NK-92 (cell line): ENCODE data around the gene OOSP4A.

ENCODE experiments used
- DNase-seq: peaks from one replicate; lab custom pipeline; 2025; ENCODE audit not compliant: unreplicated experiment; lab: John Stamatoyannopoulos, UW

Gene OOSP4A

DNA sequence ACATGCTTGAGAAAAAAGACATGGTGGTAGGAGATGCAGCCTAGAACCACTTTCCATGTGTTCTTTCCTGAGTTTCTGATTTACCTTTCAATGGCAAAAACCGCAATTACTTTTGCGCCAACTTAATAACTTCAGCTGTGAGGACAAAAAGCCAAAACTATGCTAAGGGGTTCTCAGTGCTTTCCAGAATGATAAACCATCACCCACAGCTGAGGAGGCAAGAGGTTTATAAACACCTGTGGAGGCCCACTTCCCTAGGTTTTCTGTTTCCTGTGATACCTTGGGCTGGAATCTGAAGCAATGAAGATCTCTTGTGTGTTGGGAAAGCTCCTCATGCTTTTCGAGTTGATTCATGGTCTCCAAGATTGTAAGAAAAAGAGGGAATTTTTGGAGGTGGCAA is at the start of gene OOSP4A:
Gene OOSP4A (plus strand): TSS at position 301 of the 400 bp plus-strand sequence. CDS start 0 bp downstream, at position 301.
- no peak for DNase-seq

DNA sequence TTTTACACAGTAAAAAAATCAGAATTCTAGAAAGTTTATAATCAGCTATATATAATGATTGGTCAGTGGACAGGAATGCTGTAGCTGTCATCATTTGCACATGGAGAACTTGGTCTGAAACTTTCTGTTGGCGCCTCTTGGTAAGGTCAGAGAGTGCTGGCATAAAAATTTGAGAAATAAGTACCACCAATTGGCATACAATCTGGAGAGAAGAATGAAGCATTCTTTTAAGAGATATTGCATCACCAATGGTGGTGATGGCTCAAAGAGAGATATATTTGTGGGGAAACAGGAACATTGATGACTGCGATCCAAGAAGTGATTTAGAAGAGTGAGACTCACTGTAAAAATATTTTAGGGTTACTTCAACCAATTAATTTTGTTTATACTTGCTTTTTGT is 45.4 kb upstream of the OOSP4A start:
- no peak for DNase-seq

DNA sequence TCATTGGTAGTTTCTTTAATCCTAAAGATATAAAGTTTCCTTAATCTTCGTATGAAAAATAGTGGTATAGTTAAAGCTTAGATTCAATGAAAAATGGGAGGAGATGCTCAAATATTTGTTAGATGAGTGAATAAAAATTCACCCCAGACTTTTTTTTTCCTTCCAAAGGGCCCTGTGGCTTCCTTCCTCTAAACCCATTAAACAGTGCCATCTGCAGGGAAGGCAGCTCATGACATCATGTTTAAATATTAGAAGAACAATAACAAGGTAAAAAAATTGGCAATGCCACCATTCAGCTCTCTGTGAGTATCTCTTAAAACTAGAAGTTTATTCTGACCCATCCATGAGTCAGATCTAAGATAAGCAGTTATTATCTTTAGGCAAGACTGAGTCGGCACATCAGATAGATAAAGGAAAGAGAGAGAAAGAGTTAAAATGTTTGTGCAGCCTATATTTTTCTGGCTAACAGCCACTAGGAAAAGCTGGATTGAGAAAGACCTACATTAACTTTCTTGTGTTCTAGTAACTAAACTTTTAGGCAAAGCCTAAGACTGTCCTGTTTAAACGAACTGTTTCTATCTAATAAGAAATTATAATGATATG is 44.7 kb upstream of the OOSP4A start:
- DNase-seq: no peak

DNA sequence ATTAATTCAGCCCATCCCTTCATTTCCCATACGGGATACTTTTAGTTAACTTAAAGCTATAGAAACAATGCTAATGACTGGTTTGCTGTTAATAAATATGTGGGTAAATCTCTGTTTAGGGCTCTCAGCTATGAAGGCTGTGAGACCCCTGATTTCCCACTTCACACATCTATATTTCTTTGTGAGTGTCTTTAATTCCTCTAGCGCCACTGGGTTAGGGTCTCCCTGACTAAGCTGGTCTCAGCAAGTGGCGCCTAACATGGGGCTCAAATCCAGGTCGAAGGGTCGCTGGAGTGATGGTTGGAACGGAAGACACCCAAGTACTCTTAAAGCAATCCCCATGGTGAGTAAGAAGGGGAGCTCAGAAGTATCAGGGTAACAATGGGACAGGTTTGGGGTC is 40.0 kb upstream of the OOSP4A start:
- no peak for DNase-seq

DNA sequence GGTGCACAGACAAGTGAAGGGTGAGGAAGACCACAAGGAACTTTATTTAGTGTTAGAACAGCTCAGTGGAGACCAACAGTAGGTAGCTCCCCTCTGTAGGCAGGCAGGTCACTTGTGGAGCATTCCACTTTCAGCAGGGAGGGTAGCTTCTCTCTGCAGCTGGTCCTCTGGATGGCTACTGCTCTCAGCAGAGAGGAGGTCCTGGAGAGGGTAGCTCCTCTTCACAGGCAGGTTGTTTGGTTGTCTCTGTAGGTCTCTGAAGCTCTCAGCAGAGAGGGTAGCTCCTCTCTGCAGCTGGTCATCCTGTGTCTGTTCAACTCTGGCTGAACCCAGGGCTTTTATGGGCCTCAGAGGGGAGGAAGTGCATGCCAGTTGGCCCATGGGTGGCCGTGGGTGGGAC is 32.1 kb upstream of the OOSP4A start:
- DNase-seq: no peak

DNA sequence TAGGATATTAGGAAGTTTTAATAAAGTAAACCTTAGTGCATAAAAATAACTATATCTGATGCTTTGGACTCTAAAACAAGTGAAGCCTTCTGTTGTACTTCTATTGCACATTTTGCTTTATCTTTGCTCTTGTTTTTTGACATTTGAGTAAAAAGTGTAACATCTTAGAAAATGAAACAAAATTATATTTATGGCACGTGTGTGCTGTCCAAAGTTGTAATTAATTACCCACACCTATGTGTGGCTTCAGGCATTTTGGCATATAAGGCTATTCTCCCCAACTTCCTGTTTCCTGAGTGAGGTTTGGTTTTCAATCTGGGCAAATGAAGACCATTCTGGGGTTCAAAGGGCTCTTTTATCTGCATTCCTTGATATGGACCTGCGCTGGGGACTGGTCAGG is 25.7 kb upstream of the OOSP4A start, which contains the start of gene OOSP1:
Gene OOSP1 (plus strand): TSS at position 301 of the 400 bp plus-strand sequence. CDS start 23 bp downstream, at position 324.
- DNase-seq: no peak

DNA sequence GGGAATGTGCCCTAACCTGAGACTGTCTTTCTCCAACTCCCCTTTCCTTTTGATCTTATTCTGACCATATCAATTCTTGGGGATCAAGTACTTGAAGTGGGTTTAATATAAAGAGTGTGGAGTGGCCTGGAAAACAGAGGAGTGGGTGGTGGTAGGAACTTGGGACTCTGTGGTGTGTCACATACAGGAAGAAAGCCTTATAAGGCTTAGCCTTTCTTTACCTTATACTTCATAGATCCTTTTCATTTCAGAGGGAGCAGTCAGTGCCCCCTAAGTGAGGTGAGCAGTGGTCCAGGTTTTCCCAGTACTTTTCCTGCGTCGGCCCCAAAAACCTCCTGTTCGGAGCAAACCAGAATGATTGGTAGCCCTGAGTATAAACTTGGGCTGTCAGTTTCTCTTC is 25.1 kb upstream of the OOSP4A start:
- no peak for DNase-seq

DNA sequence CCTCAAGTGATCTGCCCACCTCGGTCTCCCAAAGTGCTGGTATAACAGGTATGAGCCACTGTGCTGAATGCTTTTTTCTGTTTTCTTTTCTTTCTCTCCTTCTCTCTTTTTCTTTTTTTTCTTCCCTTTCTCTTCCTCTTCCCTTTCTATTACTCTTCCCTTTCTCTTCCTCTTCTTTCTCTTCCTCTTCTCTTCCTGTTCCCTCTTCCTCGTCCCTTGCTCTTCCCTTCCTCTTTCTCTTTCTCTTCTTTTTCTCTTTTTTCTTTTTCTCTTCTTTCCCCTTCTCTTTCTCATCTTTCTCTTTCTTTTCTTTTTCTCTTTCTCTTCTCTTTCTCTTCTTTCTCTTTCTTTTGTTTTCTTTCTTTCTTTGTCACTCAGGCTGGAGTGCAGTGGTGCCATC is 24.4 kb upstream of the OOSP4A start:
- DNase-seq: no peak

DNA sequence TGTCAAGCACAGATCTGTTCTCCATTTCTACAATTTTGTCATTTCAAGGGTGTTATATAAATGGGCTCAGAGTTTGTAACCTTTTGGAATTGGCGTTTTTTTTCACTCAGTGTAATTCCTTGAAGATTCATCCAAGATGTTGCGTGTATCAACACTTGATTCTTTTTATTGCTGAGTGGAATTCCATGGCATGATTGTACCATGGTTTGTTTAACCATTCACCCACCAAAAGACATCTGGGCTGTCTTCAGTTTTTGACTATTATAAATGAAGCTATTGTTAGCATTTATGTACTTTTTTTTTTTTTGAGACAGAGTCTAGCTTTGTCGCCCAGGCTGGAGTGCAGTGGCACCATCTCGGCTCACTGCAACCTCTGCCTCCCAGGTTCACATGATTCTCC is 22.7 kb upstream of the OOSP4A start:
- DNase-seq: no peak

DNA sequence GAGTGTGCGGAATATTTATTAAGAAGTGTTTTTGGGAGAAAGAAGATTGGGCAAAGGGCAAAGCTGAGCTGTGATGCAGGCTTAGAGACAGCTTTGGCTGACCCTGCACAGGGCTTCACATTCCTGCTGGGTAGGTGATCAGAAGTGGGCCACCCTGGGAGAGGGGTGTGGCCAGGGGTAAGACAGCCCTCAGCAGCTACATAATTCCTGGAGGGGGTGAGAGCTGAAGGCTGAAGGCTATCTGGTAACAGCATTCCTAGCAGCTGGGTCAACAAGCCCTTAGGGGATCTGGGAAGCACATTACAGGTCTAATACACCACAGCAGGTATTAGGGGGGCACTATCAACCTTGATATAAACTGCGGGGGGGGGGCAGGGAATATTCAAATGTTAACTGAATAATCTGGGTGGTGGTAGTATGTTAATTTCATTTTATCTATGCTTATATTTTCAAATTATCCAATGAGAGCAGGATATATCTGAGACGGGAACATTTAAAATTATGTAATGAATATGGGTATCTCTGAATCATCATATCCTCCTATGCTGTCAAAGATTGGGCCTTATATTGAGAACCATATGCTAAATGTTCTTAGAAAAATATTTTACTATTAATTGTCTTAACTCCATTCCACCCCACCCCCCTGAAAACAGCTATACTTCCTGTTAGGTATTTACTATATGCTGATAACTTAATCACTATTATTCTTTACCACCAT is 19.7 kb upstream of the OOSP4A start:
- no peak for DNase-seq

DNA sequence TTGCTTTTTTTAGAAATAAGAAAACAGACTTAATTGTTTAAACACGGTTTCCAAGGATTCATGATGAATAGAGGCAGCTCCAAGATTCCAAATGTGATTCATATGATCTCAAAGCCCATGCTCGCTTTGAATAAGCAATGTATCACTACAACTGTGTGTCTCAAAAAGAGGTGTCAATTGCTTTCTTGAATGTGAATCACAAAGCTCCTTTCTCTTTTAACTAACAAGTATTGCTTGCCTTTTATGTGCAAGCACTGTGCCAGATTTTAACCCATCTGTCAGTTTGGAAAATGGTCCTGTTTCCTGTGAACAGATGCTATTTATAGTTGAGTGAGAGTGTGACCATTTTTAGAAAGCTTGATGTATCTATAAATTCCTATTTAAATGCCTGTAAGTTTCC is 19.1 kb upstream of the OOSP4A start:
- no peak for DNase-seq

DNA sequence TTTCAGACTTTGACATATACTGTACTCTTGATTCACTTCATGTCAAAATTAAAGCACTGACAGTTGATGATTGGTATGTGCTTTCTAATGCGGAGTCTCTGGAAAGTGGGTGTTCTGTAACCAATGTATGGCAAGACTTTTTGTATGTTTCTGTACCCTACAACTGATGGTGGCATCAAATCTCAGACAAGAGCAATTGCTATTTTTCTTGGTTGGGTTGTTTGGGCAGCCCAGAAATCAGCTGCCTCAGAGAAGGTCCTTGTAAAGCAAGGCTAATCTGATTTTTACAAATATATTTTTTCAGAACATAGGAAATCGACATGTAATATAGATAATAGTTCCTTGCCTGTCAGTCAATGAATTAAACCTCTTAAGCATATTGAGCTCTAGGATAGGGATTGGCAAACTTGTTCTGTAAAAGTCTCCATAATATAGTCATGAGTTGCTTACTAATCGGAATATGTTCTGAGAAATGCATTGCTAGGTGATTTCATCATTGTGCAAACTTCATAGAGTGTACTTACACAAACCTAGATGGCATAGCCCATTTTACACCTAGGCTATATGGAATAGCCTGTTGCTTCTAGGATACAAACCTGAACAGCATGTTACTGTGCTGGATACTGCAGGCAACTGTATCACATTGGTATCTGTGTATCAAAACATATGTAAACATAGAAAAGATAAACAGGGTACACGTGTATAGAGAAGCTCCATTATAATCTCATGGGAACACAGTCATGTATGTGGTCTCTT is 10.2 kb upstream of the OOSP4A start:
- no peak for DNase-seq

DNA sequence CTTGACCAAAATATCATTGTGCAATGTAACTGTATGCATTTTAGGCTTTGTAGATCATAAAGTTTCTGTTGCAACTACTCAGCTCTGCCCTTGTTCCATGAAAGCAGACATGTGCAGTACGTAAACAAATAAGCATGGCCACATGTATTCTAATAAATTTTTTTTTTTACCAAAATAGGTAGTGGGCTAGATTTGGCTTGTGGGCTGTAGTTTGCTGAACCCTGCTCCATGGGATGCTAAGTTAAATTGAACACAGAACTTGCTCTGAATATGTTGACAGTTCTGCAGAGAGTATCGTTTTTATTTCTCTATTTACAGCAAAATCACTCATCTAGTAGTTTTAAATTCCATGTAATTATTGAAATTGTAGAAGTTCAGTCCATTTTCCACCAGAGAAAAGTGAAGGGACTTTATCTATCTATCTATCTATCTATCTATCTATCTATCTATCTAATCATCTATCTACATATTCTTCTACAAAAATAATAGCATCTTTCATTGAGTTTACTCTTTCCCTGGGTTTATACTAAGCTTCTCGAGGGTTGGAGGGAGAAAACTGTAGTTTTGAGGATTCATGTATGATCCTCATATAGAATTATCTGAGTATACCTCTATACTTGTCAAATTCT is 9.5 kb upstream of the OOSP4A start:
- DNase-seq: no peak

DNA sequence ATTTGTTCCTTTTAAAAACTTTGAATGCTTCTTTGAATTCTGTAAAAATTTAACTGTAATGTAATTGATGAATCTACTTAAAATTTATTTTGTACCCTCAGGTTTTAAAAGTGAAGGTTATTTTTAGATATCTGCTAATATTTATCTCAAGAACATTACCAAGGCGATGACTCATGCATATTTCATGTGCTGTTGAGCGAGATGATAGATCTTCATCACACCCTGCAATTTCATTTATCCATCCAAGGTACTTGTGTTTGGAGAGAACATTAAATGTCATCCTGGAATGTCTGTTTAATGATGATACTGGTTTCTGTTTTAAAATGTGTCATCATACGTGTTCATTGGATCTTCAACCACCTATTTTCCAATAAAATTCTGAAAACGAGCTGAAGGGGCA is 6.7 kb upstream of the OOSP4A start:
- DNase-seq: no peak

DNA sequence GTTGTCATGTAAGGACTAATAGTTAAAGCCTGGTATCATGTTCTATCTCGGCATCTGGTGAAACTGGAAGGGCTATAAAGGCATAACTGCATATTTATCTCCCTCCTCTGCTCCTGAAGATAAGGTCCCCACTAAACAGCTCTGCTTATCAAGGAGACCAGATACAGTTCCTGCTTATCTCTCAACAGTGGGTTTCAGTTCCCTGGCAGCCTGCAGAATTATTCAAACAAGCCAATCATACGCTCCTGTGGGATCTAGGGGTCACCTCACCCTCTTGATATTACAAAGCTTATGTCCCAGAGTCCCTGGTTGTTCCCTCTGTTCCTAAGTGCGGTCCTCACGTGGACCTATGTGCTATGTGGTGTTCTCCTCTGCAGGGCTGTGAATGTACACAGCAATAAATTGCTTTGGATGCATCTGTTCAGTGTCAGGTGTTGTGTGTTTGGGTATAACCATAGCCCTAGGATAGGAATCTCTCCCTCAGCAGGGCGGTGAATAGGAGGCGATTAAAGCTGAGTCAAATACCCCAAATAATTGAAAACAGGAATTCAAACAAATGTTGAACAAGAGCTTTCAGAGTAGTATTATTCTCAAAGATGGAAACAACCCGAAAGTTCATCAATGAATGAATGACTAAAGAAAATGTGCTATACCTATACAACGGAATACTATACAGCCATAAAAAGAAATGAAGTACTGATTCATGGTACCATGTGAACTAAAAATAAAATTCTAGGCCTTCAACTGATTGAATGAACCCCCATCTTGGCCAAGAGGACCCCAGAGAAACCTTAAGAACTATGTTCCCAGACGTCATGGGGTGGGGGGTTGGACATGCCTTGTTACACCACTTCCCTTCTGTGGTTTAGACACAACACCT is 3.1 kb upstream of the OOSP4A start:
- no peak for DNase-seq

DNA sequence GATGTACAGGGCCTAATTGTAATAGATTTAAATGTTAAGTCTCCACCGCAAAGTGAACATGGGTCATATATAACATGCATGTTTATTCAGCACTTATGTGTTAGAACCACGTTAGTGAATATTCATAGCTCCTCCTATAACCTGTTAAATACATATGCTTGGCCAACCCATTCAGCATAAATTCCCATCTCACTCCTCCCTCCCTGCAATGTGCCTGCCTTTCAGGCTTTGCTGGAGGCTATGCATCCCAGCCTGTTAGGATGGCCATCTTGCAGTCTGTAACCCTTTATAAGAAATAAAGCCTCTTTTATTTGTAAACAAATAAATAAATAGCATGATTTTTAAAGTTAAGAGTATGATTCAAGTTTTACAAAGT is 1.7 kb upstream of the OOSP4A start:
- no peak for DNase-seq

DNA sequence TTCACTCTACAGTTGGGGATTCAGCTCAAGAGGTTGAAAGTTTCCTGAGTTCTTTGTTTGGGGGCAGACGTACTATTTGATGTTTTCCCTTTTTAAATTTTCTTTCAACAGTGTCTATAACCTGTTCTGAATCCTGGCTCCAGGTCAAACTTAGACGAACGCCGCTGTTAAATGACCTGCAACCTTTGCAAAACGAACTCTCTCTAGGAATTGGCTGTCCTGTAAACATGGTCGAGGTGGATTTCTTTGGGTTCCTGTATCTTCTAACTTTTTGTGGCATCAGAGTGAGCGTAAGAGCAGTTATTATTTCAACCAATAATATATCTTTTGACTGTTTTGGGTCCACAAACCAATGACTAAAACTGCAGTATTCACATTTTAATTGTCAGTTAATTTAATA is 1.6 kb downstream of the OOSP4A start:
- no peak for DNase-seq

DNA sequence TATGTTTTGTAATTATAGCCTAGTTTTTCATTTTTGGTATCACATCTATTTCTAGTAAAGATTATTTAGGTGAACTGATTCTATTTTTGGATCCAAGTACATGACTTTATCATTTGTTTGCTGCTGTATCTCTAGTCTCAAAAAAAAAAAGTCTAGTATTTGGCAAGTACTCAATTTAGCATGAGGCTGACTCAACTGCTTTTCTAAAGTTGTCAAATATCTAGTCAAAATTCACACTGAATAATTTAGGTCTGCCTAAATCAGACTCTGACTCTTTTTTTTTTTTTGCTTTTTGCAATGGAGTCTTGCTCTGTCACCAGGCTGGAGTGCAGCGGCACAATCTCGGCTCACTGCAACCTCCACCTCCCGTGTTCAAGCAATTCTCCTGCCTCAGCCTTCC is 2.4 kb downstream of the OOSP4A start:
- DNase-seq: no peak

DNA sequence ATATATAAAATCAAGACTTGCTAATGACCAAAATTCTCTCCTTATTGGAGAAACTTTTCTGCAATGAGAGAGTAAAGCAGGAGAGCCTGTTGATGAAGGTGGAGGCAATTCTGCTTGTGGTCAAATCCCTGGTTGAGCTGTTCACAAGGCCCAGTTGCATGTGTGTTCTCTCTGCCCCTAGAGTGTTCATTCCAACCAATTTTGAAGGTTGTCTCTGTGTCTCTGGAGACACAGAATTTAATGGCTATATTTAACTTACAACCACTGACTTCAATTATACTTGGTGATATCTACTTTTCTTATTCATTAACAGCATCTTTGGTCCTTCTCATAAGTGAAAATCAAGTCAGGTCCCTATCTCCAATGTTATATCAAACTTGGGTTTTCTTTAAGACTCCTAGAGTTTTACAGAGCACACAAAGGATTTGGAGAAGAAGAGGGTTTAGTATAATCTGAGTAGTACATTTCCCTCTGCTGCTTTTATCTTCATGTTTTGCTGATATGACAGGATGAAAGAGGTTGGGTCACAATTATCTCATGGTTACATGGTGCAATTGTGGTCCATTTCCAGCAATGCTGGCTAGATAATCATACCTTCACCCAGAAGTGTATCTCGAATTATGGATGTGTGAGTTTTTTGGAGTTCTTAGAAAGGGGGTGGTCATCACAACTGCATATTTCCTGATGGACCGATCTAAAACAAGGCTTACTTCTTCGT is 4.0 kb downstream of the OOSP4A start:
- DNase-seq: no peak

DNA sequence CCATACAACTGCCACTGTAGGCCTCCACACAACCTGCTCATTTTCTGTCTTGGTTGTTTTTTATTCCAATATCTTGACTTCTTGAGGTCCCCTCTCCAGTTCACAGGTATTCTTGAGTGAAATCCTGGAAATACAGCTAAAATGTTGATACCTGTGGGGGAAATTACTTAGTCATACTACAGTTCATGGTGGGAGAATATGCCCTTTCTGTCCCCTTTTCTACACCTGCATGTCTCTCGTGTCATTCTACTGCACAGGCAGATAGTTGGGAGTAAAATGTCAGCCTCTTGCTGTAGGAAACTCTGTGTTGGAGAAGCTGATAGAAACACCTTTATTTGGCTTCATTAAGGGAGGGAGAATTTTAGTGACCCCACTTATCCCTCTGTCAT is 4.6 kb downstream of the OOSP4A start:
- DNase-seq: no peak
